ENCODE measurements around the gene OR4C5.
"Not testable (repeated sequence)": the region's sequence is repeated elsewhere in the genome, so short reads cannot be mapped to it uniquely, and the experiment has no call there.

OR4C5 gene

DNA sequence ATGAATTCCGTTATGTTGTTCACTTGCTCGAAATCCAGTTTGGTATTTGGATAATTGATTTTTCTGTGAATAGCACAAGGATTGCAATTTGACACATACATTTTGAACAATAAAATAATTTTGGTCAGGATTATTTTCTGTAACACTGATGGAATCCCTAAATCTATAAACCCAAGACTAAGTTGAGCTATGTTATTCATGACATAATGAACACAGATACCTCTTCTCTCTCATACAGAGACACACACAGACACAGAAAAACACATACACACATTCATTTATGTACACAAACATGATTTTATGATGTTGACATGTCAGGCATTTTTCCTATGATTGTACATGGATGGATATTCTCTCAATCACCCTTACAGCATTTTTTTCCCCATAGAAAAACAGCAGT, at the start of gene OR4C5:
OR4C5 (minus strand) TSS at position 101 of the 400 bp plus-strand sequence; CDS start at position 101, 0 bp downstream.
- TF ChIP-seq, protein P1, sequence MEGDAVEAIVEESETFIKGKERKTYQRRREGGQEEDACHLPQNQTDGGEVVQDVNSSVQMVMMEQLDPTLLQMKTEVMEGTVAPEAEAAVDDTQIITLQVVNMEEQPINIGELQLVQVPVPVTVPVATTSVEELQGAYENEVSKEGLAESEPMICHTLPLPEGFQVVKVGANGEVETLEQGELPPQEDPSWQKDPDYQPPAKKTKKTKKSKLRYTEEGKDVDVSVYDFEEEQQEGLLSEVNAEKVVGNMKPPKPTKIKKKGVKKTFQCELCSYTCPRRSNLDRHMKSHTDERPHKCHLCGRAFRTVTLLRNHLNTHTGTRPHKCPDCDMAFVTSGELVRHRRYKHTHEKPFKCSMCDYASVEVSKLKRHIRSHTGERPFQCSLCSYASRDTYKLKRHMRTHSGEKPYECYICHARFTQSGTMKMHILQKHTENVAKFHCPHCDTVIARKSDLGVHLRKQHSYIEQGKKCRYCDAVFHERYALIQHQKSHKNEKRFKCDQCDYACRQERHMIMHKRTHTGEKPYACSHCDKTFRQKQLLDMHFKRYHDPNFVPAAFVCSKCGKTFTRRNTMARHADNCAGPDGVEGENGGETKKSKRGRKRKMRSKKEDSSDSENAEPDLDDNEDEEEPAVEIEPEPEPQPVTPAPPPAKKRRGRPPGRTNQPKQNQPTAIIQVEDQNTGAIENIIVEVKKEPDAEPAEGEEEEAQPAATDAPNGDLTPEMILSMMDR (IDR thresholded peaks at IDR 0.05; ENCODE audit: low read length, missing control alignments), result no peak
- no peak within 1 kb of the TSS for H3K4me3 ChIP-seq (replicated peaks; ENCODE audit: low read depth, low read length)
- no peak for DNase-seq (ENCODE audit: low read depth)

DNA sequence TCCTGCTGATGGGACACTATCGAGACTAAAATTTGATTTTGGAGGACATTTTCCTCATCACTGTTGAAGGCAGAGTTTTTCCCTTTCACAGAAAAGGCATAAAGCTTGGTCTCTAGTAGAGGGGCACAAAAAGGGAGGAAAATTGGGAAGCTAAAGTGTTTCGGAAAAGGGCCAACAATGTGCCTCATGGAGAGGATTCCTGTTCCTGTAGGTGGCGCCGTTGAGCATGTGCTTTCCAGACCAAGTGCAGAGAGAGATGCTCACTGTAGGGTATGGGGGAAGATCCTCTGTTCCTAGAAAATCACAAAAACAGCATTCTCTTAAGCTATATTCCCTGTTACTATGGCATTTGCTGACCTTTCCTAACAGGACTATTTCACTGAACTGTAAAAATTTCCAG, 18.4 kb upstream of the OR4C5 start:
- TF ChIP-seq, protein P1 (IDR thresholded peaks at IDR 0.05; ENCODE audit: low read length, missing control alignments), result no peak
- DNase-seq (ENCODE audit: low read depth), result no peak
- H3K4me3 ChIP-seq (replicated peaks; ENCODE audit: low read depth, low read length), result no peak overlapping the region

DNA sequence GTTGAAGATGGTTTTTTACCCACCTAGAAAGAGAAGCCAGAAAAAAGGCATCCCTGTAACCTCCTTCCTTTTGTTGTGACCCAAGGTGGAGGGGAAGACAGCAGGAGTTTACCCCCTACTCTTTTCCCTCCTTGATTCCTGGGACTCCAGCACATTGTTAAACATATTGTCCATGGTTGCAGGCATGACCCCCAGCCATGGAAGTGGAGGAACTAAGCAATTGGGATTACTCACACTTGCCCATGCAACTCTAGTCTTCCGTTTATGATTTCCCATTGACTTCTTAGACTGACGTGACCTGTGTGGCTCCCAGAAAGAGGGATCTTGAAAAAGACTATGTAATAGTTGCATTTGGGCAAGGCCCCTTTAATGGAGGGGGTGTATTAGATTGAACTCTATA, 17.9 kb upstream of the OR4C5 start:
- H3K4me3 ChIP-seq (replicated peaks; ENCODE audit: low read depth, low read length); DNase-seq (ENCODE audit: low read depth): not testable (repeated sequence)

DNA sequence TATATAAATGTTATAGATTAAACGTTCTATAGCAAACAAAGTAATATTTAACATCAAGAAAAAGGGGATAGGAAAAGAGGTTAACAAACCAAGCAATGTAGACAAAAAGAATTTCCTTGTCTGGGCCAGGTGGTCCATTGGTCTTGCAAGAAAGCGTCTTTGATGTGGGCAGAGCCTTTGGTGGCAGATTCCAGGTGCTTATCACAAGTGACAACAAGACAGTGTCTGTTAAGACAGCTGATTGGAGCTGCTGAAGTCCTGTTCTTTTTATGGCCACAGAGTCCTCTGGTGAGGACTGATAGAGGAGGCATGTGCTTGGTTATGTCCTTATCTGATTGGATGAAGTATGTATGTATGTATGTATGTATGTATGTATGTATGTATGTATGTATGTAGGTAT, 5.0 kb downstream of the OR4C5 start:
- not testable (repeated sequence) for H3K4me3 ChIP-seq (replicated peaks; ENCODE audit: low read depth, low read length); DNase-seq (ENCODE audit: low read depth)

DNA sequence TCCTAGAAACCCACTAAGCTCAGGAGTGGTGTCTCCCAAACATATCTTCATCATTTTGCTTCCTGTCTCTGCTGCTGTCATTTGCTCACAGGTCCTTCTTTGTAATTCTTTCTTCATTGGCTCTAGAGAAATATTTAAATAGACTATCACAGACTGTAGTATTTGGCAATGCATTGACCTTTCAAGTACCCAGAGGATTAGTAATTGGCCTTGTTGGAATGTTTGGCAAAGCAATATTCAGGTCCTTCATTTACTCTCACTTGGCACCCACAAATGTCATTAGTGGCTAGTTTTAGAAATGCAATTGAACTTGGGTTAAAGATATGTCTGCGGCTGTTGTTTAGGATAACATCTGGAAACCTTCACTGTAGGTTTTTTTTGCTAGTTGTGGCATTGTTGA, 11.6 kb downstream of the OR4C5 start:
- TF ChIP-seq, protein P1 (IDR thresholded peaks at IDR 0.05; ENCODE audit: low read length, missing control alignments), result no peak
- H3K4me3 ChIP-seq (replicated peaks; ENCODE audit: low read depth, low read length), result no peak overlapping the region
- no peak for DNase-seq (ENCODE audit: low read depth)

DNA sequence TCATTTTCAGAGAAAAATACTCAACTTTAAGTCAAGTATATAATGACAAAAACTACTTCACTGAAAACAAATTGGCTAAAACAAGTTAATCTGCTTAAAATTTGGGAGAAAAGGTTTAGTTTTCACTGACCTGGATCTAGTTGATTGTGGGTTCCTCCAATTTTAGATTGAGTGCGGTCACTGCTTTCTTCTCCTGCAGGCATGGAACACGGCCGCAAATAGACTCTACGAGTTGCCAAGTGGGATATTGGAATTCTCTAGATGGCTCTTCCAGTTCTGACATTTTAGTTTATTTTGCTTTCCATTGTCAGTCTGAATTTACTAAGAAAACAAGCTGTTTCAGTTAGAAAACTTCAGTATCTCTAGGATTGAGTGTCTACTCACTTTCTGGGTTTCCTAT, 12.3 kb downstream of the OR4C5 start:
- TF ChIP-seq, protein P1 (IDR thresholded peaks at IDR 0.05; ENCODE audit: low read length, missing control alignments), result no peak
- no peak for DNase-seq (ENCODE audit: low read depth)
- H3K4me3 ChIP-seq (replicated peaks; ENCODE audit: low read depth, low read length), result no peak overlapping the region

DNA sequence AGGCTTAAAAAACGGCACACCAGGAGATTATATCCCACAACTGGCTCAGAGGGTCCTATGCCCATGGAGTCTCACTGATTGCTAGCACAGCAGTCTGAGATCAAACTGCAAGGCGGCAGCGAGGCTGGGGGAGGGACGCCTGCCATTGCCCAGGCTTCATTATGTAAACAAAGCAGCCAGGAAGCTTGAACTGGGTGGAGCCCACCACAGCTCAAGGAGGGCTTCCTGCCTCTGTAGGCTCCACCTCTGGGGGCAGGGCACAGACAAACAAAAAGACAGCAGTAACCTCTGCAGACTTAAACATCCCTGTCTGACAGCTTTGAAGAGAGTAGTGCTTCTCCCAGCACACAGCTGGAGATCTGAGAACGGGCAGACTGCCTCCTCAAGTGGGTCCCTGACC, 20.0 kb downstream of the OR4C5 start:
- DNase-seq (ENCODE audit: low read depth); H3K4me3 ChIP-seq (replicated peaks; ENCODE audit: low read depth, low read length): not testable (repeated sequence)

DNA sequence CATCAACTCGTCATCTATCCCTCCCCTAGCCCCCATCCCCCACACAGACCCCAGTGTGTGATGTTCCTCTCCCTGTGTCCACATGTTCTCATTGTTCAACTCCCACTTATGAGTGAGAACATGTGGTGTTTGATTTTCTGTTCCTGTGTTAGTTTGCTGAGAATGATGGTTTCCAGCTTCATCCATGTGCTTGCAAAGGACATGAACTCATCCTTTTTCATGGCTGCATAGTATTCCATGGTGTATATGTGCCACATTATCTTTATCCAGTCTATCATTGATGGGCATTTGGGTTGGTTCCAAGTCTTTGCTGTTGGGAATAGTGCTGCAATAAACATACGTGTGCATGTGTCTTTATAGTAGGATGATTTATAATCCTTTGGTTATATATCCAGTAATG, 23.8 kb downstream of the OR4C5 start:
- DNase-seq (ENCODE audit: low read depth); H3K4me3 ChIP-seq (replicated peaks; ENCODE audit: low read depth, low read length): not testable (repeated sequence)

DNA sequence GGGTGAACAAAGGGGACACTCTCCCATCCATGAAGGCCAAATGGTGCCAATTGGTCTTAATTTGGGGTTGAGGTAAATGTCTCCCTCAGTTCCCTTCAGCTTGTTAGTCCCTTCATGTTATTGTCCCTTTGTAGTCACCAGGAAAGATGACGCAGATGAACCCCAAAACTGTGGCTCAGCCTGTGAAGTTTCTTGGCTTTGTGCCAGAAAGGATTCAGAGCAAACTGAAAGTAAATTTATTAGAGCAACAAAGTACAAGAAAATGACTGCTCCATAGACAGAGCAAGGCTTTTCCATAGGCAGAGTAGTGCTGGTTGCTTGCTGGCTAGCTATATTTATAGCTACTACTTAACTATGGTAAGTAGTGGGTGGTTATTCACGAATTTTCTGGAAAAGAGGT, 24.8 kb downstream of the OR4C5 start:
- H3K4me3 ChIP-seq (replicated peaks; ENCODE audit: low read depth, low read length), result no peak overlapping the region
- peak; percentile 0 for DNase-seq (ENCODE audit: low read depth)
- TF ChIP-seq, protein P1 (IDR thresholded peaks at IDR 0.05; ENCODE audit: low read length, missing control alignments), result no peak

DNA sequence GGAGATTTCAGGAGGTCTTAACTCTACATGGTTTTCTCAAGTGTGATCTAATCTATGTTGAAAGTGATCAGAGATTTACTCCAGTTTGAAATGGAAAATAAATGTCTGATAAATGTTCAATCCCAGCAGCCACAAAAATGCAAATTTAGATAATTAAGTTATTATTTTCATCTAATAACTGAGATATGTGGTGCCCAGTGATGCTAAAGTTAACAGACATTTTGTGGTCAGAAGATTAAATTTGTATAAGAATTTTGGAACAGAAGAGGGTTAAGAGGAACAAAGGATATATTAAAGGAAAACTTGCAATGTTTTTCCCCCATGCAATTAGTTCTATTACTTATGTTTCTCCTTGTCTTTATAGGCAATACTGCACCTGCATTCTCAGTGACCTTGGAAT, 41.6 kb downstream of the OR4C5 start, which contains the start of gene OR4C3:
OR4C3 (plus strand) TSS at position 301 of the 400 bp plus-strand sequence. CDS start 102 bp downstream, outside the sequence.
- DNase-seq (ENCODE audit: low read depth); H3K4me3 ChIP-seq (replicated peaks; ENCODE audit: low read depth, low read length): not testable (repeated sequence)

DNA sequence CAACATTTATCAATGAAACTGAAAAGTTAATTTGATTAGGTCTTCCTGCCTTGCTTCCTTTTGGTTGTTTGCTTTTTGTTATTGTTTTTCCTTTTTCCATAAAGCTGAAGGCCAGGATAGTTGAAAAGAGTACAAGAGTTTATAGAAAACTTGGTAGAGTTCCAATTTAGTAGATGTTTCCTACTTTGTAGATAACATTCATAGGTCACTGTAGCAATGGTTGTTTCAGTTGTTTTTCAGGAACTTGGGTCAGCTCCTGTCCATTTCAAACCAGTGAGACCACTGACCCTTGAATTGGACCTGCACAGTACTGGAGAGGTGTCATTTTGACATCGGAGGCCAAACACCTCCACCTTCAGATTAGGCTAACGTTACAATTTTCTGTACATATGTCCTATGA, 46.5 kb downstream of the OR4C5 start:
- not testable (repeated sequence) for H3K4me3 ChIP-seq (replicated peaks; ENCODE audit: low read depth, low read length); DNase-seq (ENCODE audit: low read depth)
